Stomach (tissue), 4 donors: Measurements from ENCODE around the gene BBX.

Experiments used
- EP300 ChIP-seq: sonication (generic); formaldehyde crosslinking; IDR thresholded peaks from one replicate; pipeline ENCODE4 v1.6.1; 2017; ENCODE audit warnings: antibody characterized with exemption
- POLR2A ChIP-seq, 4 donors: fragments of 450-650 bp; IDR thresholded peaks; one replicate each; pipeline ENCODE4 v1.6.1; 2016; ENCODE audit warnings: antibody characterized with exemption in 4 of 4, control low read depth in 2 of 4, mild to moderate bottlenecking in 1 of 4, moderate library complexity in 1 of 4
- POLR2AphosphoS5 ChIP-seq, 3 donors: sonication (generic); formaldehyde crosslinking; IDR thresholded peaks; one replicate each; pipeline ENCODE4 v1.6.1; 2016; ENCODE audit warnings: antibody characterized with exemption in 3 of 3
- TF ChIP-seq, protein P1 (sequence below), 7 experiments: fragments of 450-650 bp in 4 of 7; fragments of 200-600 bp in 3 of 7; sonication (generic) in 3 of 7; IDR thresholded peaks; one replicate each; pipeline ENCODE4 v1.5.1; 2016 to 2019; ENCODE audit warnings: antibody characterized with exemption in 7 of 7, control low read depth in 2 of 7, mild to moderate bottlenecking in 1 of 7

- TF ChIP-seq POLR2A (IDR thresholded peaks at IDR 0.05): no peak
- TF ChIP-seq, protein P1, sequence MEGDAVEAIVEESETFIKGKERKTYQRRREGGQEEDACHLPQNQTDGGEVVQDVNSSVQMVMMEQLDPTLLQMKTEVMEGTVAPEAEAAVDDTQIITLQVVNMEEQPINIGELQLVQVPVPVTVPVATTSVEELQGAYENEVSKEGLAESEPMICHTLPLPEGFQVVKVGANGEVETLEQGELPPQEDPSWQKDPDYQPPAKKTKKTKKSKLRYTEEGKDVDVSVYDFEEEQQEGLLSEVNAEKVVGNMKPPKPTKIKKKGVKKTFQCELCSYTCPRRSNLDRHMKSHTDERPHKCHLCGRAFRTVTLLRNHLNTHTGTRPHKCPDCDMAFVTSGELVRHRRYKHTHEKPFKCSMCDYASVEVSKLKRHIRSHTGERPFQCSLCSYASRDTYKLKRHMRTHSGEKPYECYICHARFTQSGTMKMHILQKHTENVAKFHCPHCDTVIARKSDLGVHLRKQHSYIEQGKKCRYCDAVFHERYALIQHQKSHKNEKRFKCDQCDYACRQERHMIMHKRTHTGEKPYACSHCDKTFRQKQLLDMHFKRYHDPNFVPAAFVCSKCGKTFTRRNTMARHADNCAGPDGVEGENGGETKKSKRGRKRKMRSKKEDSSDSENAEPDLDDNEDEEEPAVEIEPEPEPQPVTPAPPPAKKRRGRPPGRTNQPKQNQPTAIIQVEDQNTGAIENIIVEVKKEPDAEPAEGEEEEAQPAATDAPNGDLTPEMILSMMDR (IDR thresholded peaks at IDR 0.05): no peak
- no peak for TF ChIP-seq POLR2AphosphoS5 (IDR thresholded peaks at IDR 0.05)
- no peak for TF ChIP-seq EP300
Observed at GRCh38 chr3:107545680-107546120, 22.9 kb downstream of the BBX start.
